Body of pancreas (tissue), 4 donors: ENCODE data around the gene NTSR2. TPM values are rescaled to one million over a fixed set of nuclear protein-coding genes. Genes with fewer than 3 reads are reported as not detected.

ENCODE experiments used
- ATAC-seq: fragments of 150-250 bp; one replicate; pipeline ENCODE4 v1.9.1; 2016
- DNase-seq, 4 donors: peaks; one replicate each; pipeline ENCODE4 v3.0.0-alpha.2; 2019
- H3K27ac ChIP-seq, 4 donors: fragments of 200-600 bp; sonication (generic); 1 replicate in 3 of 4; 2 replicates in 1 of 4; pipeline versions ENCODE4 v1.5.1 to v1.6.1; 2016 to 2019; ENCODE audit warnings: mild to moderate bottlenecking in 1 of 4, mixed read lengths in 1 of 4, moderate library complexity in 1 of 4
- H3K27me3 ChIP-seq, 2 donors: fragments of 200-600 bp; sonication (generic); one replicate each; pipeline ENCODE4 v1.6.0; 2016; ENCODE audit warnings: mild to moderate bottlenecking in 1 of 2
- H3K36me3 ChIP-seq, 2 donors: fragments of 200-600 bp; sonication (generic); replicated peaks in 1 of 2; 2 replicates each; pipeline ENCODE4 v1.5.1; 2016; ENCODE audit warnings: low read depth in 2 of 2; ENCODE audit not compliant: insufficient read depth in 1 of 2
- H3K4me1 ChIP-seq: fragments of 200-600 bp; sonication (generic); one replicate; pipeline ENCODE4 v1.6.0; 2016
- H3K4me3 ChIP-seq, 2 donors: fragments of 200-600 bp; sonication (generic); 1 replicate in 1 of 2; 2 replicates in 1 of 2; pipeline ENCODE4 v1.5.1; 2016 to 2019
- H3K9me3 ChIP-seq, 3 donors: fragments of 200-600 bp; sonication (generic); 1 replicate in 2 of 3; 2 replicates in 1 of 3; pipeline ENCODE4 v1.5.1; 2016
- POLR2A ChIP-seq, 3 donors: fragments of 450-650 bp; IDR thresholded peaks; one replicate each; pipeline ENCODE4 v1.6.1; 2016; ENCODE audit warnings: antibody characterized with exemption in 3 of 3, mild to moderate bottlenecking in 2 of 3
- WGBS, 2 donors: methylation state at CpG; one replicate each; pipeline ENCODE4 v1.1.5; 2017; 5-methylcytosine and 5-hydroxymethylcytosine counted together
- intact Hi-C: fragments of 100-400 bp; cut with DNase I; formaldehyde crosslinking; loops from one replicate; pipeline ENCODE4 v1.15.1; 2023
- total RNA-seq, 2 donors: library from RNA; depleted of rRNA; stranded (reverse); fragments of >200 nt; gene quantifications; one replicate each; pipeline ENCODE4 v1.1.0, GENCODE V29; 2016
- TF ChIP-seq, protein P1 (sequence below), 7 experiments: fragments of 450-650 bp in 4 of 7; fragments of 200-600 bp in 3 of 7; sonication (generic) in 3 of 7; IDR thresholded peaks; one replicate each; pipeline ENCODE4 v1.5.1; 2016 to 2019; ENCODE audit warnings: antibody characterized with exemption in 7 of 7

The NTSR2 gene
- total RNA-seq, 2 donors from 2014 or later: not detected

DNA sequence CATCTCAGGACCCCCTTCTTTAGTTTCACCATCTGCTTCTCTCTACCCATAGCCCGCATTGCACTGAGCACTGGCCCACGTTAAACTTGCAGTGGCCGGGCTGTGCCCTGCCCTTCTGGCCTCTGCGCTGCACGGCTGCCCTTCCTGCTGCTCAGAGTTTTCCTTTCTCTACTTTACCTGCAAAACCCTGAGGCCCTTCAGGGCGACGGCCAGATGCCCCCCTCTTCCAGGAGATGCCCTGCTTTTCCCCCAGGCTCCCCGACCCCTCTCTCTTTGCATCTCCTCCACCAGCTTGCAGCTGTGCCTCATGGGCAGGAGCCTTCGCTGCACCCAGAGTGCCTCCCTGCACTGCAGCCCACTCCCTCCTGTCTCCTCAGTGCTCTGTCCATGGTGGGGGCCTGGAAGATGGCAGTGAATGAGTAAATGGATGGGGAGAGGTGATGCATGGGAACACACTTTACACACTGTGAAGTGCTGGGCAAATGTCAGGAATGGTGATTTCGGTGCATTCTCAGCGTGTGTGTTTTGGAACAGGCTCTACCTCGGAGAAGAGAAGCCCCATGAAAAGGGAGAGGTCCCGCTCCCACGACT lies 53.8 kb downstream of the NTSR2 start:
- Histone ChIP-seq H3K4me1 (no peaks in the 10 kb centered on the region), H3K9me3 (no peaks in the 10 kb centered on the region), H3K36me3 (no peaks in the 10 kb centered on the region), H3K27me3 (no peaks in the 10 kb centered on the region), H3K4me3 (no peak overlapping the region), H3K27ac (no peak overlapping the region)
- intact Hi-C loops: no loop called here
- DNase-seq (no peak), ATAC-seq (no peak)
- 78 to 81% methylated on average over 14 of the region's 14 CpGs for WGBS, 2 donors
- TF ChIP-seq, protein P1, sequence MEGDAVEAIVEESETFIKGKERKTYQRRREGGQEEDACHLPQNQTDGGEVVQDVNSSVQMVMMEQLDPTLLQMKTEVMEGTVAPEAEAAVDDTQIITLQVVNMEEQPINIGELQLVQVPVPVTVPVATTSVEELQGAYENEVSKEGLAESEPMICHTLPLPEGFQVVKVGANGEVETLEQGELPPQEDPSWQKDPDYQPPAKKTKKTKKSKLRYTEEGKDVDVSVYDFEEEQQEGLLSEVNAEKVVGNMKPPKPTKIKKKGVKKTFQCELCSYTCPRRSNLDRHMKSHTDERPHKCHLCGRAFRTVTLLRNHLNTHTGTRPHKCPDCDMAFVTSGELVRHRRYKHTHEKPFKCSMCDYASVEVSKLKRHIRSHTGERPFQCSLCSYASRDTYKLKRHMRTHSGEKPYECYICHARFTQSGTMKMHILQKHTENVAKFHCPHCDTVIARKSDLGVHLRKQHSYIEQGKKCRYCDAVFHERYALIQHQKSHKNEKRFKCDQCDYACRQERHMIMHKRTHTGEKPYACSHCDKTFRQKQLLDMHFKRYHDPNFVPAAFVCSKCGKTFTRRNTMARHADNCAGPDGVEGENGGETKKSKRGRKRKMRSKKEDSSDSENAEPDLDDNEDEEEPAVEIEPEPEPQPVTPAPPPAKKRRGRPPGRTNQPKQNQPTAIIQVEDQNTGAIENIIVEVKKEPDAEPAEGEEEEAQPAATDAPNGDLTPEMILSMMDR (IDR thresholded peaks at IDR 0.05): no peak
- TF ChIP-seq POLR2A (IDR thresholded peaks at IDR 0.05): no peak

DNA sequence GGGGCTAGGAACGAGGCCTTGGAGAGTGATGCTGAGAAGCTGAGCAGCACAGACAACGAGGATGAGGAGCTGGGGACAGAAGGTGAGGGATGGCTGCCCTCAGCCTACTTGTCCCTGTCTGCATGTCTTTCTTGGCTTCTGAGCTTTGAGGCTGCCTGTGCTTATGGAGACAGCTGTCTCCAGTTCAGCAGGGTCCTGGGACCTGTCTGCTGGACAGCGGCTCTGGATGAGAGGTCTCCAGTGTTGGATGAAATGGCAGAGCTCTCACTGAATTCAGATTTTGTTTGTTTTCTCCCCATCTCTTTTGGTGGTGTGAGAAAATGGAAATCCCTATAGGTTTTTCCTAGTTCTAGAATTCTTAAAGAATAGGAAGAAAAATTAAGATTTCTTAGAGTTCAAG lies 54.8 kb downstream of the NTSR2 start:
- H3K4me1 ChIP-seq: no peaks in the 10 kb centered on the region
- intact Hi-C loops: no loop called here
- DNase-seq (no peak), ATAC-seq (no peak)
- no peak overlapping the region for H3K4me3 ChIP-seq
- peaks cover 0 to 3% of the 10 kb centered on the region in 2 donors for H3K36me3 ChIP-seq
- H3K9me3 ChIP-seq: no peaks in the 10 kb centered on the region
- 79 to 87% methylated on average over 3 of the region's 3 CpGs for WGBS, 2 donors
- no peak for TF ChIP-seq POLR2A (IDR thresholded peaks at IDR 0.05)
- TF ChIP-seq, protein P1 (IDR thresholded peaks at IDR 0.05): no peak
- H3K27ac ChIP-seq: no peak overlapping the region
- no peaks in the 10 kb centered on the region for H3K27me3 ChIP-seq

DNA sequence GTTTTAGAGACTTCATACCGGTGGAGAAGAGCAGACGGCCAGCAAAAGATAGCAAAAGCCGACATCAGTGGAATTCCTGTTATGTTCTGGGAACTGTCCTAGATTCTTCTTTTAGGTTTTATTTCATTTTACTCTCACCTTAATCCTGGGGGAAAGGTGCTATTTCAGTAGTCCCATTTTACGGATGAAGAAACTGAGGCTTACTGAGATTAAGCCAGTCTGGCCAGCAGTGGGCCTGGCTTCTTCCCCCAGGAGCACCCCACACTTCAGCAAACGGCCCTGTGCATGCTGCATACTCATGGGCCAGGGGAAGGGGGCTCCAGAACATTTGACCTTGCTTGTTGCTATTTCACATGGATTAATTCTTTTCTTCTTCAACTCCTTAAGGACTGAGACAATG lies 56.7 kb downstream of the NTSR2 start:
- intact Hi-C loops: no loop called here
- H3K27ac ChIP-seq: no peak overlapping the region

DNA sequence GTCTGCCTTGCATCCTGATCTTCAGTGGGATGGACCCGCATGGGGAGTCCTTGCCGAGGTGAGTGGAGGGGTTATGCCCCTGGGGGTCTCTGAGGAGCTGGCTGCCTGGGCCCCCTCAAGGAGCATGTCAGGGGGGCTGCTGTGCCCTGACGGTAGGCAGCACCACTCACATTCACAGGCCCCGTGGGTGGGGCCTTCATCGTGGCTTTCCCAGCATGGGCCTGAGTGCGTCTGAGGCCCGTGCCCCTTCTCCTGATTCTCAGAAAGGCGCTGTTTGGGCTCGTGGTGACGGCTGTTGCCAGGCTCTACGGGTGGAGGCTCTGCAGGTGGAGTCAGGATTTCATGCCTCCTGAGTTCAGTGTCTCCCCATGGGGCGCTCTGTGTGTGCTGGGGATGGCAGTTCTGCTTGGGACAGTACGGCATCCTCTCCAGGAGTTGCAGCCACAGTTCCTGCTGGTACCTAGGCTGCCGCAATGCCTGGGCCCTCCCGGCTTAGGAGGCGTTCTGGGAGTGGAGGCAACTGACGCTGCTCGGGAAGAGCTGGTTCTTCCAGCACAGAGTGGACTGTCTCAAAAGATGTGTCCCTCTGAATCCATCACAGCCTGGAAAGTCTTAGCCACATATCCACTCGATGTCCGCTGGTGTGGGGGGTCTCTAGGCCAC lies 57.3 kb downstream of the NTSR2 start:
- H3K4me1 ChIP-seq: no peaks in the 10 kb centered on the region
- no peak overlapping the region for H3K4me3 ChIP-seq
- H3K27me3 ChIP-seq: no peaks in the 10 kb centered on the region
- no peak for ATAC-seq
- H3K27ac ChIP-seq: no peak overlapping the region
- peaks cover 0 to 4% of the 10 kb centered on the region in 2 donors for H3K36me3 ChIP-seq
- no peak for TF ChIP-seq POLR2A (IDR thresholded peaks at IDR 0.05)
- TF ChIP-seq, protein P1 (IDR thresholded peaks at IDR 0.05): no peak
- H3K9me3 ChIP-seq: no peaks in the 10 kb centered on the region
- WGBS, 2 donors: 82 to 85% methylated on average over 2 to 19 of the region's 20 CpGs
- intact Hi-C loops: no loop called here
- no peak for DNase-seq

More for the DNA sequence above, 56.7 kb downstream of the NTSR2 start:
- Histone ChIP-seq H3K4me3 (no peak overlapping the region), H3K36me3 (peaks cover 0 to 4% of the 10 kb centered on the region in 2 donors), H3K4me1 (no peaks in the 10 kb centered on the region), H3K9me3 (no peaks in the 10 kb centered on the region), H3K27me3 (no peaks in the 10 kb centered on the region)
- DNase-seq (no peak), ATAC-seq (no peak)
- WGBS, 2 donors: 90 to 91% methylated on average over 5 of the region's 5 CpGs
- TF ChIP-seq, protein P1 (IDR thresholded peaks at IDR 0.05): no peak
- TF ChIP-seq POLR2A (IDR thresholded peaks at IDR 0.05): no peak

DNA sequence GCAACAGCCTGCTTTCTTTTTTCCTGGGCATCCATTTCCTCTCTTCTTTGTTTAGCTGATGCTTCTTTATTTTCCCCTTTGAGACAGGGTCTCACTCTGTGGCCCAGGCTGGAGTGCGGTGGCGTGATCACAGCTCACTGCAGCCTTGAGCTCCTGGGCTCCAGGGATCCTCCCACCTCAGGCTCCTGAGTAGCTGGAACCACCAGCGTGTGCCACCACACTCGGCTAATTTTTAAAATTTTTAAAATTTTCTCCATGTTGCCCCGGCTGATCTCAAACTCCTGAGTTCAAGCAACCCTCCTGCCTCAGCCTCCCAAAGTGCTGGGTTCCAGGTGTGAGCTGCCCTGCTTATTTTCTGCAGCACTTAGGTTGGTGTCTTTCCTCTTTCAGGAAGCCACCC lies 58.7 kb downstream of the NTSR2 start:
- no peak for ATAC-seq
- Histone ChIP-seq H3K27ac (no peak overlapping the region), H3K36me3 (peaks cover 0 to 4% of the 10 kb centered on the region in 2 donors), H3K4me1 (no peaks in the 10 kb centered on the region), H3K9me3 (no peaks in the 10 kb centered on the region), H3K4me3 (no peak overlapping the region), H3K27me3 (no peaks in the 10 kb centered on the region)
- intact Hi-C loops: no loop called here
- TF ChIP-seq POLR2A (IDR thresholded peaks at IDR 0.05): no peak
- TF ChIP-seq, protein P1 (IDR thresholded peaks at IDR 0.05): no peak
- no peak for DNase-seq
- 87 to 94% methylated on average over 5 of the region's 5 CpGs for WGBS, 2 donors
